ENCODE measurements around the gene TIGD1.

The TIGD1 gene

GRCh38 chr2:232501794-232502390 lies 48.5 kb downstream of the TIGD1 start:
- no peak for DNase-seq (ENCODE audit: low read depth in 3 of 3)

- DNase-seq (ENCODE audit: low read depth in 3 of 3), result no peak
Observed at GRCh38 chr2:232501331-232501771, 49.0 kb downstream of the TIGD1 start.

GRCh38 chr2:232498452-232498851 lies 51.9 kb downstream of the TIGD1 start:
- DNase-seq (ENCODE audit: low read depth in 3 of 3), result no peak

Data from stimulated activated CD4-positive, alpha-beta T cell treated with anti-CD3 and anti-CD28 coated beads, TNF-alpha, amount 100 ng/mL, for 4 hours (primary cell).